ENCODE results near the gene SLC26A3. TPM values are rescaled to one million over a fixed set of nuclear protein-coding genes. Genes with fewer than 3 reads are reported as not detected.
"Not testable (repeated sequence)": the region's sequence is repeated elsewhere in the genome, so short reads cannot be mapped to it uniquely, and the experiment has no call there.

Gene SLC26A3
- total RNA-seq (2014; rRNA removed; shearing (Covaris generic)): not detected in 2 replicates

DNA sequence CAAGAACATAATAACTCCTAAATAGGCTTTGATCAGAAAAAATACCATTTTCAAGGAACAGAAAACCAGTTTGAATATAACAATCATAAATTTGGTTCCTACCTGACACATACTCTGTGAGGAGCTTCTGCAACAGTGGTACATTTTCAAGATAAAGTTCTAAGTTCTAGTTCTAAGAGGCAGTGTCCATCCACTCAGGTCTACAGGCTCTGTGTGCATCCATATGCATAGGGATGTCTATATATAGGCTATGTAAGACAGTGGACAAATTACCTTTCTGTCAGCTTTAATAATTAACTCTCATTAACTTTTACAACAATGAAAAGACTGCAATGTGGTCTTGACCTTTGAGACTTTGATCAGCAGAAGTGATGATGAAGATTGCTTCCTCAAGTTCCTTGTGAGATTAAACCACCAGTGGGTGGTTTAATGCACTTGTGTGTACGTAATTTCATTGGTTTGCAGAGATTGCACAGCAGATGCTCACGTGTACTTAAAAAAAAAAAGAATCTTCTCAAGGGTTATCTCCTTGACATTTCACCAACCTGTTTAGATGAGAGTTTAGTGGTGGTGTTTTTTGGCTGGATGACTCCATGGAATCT, at the start of gene SLC26A3:
TSS of gene SLC26A3 (minus strand) at position 215 of the 602 bp plus-strand sequence. CDS start 8,714 bp downstream, outside the sequence.
- DNase-seq (ENCODE audit: low spot score): no peak

DNA sequence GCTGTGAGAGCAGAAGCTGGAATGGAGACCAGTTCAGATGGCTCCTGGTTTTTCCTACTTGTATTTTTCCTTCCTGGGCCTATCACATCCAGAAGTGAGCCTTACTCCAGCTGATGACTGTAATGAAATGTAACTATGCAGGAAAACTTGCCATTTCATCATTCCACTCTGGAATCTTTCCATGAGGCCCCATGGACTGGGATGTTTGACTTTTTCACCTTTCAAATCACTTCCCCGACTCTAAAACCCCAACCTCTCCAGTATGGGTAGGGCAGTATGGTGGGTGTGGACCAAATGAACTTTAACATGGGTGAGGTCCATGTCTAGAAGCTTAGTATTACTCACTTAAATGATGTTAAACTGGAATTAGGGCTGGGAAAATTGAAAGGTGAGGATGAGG, 47.6 kb upstream of the SLC26A3 start:
- no peak for DNase-seq (ENCODE audit: low spot score)

DNA sequence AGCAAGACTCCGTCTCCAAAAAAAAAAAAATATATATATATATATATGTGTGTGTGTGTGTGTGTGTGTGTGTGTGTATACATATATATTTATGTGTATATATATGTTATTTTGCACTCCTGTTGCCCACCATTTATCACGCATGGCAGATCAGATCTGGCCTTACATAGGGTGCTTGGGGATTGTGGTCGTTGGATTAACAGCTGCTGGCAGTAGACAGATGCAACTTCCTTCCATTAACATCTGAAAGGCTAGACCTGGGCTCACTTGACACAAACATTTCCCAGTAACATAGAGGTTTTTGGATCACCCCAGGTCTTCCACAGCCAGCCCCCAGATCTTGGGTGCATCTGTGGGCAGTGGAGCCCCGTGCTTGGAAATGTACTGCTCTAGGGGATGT, 47.2 kb upstream of the SLC26A3 start:
- no peak for DNase-seq (ENCODE audit: low spot score)

DNA sequence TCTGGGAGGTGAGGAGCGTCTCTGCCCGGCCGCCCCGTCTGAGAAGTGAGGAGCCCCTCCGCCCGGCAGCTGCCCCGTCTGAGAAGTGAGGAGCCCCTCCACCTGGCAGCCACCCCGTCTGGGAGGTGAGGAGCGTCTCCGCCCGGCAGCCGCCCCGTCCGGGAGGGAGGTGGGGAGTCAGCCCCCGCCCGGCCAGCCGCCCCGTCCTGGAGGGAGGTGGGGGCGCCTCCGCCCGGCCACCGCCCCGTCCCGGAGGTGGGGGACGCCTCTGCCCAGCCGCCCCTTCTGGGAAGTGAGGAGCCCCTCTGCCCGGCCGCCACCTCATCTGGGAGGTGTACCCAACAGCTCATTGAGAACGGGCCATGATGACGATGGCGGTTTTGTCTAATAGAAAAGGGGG, 45.2 kb upstream of the SLC26A3 start:
- DNase-seq (ENCODE audit: low spot score): not testable (repeated sequence)

DNA sequence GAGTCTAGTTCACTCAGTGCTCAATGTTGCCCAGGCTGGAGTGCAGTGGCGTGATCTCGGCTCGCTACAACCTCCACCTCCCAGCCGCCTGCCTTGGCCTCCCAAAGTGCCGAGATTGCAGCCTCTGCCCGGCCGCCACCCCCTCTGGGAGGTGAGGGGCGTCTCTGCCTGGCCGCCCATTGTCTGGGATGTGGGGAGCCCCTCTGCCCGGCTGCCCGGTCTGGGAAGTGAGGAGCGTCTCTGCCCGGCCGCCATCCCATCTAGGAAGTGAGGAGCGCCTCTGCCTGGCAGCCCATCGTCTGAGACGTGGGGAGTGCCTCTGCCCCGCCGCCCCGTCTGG, 44.8 kb upstream of the SLC26A3 start:
- not testable (repeated sequence) for DNase-seq (ENCODE audit: low spot score)

DNA sequence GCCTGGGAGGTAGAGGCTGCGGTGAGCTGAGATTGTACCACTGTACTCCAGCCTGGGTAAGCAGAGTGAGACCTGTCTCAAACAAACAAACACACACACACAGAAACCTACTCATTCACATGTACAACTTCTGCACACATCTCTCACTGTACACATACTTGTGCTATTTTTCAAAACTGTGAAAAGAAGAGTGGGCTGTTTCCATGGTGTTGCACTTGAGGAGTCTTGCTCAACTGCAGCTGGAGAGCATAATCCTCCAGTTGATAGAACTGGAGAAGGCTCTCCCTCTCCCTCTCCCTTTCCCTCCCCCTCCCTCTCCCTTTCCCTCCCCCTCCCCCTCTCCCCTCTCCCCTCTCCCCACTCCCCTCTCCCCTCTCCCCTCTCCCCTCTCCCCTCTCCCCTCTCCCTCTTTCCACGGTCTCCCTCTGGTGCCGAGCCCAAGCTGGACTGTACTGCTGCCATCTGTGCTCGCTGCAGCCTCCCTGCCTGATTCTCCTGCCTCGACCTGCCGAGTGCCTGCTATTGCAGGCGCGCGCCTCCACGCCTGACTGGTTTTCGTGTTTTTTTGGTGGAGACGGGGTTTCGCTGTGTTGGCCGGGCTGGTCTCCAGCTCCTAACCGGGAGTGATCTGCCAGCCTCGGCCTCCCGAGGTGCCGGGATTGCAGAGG, 44.3 kb upstream of the SLC26A3 start:
- DNase-seq (ENCODE audit: low spot score): no peak

DNA sequence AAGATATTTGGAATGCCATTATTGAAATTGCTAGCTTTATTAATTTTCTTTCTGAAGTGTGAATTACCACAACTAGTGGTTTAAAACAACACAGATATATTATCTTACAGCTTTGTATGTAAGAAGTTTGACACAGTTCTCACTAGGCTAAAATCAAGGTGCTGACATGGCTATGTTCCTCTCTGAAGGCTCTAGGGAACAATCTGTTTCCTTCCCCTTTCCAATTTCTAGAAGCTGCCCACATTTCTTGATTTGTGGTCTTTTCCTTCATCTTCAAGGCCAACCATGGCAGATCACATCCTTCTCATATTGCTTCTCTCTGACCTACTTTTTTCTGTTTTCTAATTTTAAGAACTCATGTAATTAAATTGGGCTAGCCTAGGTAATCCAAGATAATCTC, 43.3 kb upstream of the SLC26A3 start:
- no peak for DNase-seq (ENCODE audit: low spot score)

DNA sequence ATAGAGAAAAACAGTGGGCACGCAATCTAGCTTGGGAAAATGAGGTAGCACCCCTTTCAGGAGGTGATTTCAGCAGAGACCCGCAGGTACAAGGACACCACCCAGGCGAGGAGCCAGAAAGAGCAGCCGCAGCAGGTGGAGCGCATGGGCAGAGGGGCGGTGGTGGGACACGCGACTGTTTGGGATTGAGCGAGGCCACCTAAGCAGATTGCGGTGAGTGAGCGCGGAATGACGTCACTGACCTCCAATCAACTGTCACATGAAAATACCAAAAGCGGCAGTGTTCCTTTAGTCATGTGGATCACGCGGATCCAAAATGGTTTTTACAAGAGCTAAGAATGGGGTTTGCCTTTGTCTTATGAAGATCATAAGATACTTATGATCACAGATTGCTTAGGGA, 40.2 kb upstream of the SLC26A3 start:
- DNase-seq (ENCODE audit: low spot score): no peak

DNA sequence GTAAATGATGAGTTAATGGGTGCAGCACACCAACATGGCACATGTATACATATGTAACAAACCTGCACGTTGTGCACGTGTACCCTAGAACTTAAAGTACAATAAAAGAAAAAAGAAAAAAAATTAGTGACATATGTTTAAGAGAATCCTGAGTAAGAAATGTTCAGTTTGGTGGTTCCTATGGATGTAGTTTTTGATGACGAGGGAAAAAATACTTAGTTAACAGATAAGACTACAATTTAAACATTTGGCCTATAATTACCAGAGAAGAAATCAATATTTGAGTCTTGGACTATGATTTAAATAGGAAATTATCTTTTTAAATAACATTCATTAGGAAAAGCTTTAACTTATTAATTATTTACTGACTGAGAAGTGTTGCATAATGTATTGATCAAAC, 39.2 kb upstream of the SLC26A3 start:
- DNase-seq (ENCODE audit: low spot score): no peak

DNA sequence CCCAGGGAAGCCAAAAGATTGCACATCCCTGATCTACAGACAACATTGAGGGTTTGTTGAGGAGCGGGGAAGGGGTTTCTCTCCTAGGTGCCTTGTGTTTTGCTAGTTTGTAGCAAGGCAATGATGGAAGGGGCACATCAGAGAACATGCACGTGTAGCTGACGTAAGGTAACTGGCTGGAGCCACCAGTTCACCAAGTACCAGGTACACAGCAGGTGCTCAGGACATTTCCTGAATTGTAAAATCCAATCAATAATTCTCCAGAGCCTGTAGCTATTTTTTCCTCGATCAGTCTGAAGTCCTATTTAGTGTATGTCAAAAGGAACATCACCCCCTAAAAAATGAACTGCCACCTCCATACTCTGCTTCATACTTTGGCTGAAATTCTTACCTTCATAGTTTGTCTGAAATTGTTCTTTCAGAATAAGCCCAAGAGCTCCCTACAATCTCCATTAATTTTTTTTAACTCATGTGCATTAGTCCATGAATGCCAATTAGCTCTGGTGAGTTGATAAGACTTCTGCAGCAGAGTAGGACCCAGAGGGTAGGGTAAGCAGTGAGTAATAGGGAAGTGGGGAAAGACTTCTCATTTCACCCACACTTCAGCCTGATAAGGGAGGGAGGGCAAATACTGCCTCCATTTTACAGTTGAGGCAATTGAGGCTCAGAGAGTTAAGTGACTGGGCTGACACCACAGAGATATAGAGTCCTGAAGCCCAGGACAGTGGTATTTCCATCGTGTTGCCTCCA, 36.0 kb upstream of the SLC26A3 start:
- no peak for DNase-seq (ENCODE audit: low spot score)

DNA sequence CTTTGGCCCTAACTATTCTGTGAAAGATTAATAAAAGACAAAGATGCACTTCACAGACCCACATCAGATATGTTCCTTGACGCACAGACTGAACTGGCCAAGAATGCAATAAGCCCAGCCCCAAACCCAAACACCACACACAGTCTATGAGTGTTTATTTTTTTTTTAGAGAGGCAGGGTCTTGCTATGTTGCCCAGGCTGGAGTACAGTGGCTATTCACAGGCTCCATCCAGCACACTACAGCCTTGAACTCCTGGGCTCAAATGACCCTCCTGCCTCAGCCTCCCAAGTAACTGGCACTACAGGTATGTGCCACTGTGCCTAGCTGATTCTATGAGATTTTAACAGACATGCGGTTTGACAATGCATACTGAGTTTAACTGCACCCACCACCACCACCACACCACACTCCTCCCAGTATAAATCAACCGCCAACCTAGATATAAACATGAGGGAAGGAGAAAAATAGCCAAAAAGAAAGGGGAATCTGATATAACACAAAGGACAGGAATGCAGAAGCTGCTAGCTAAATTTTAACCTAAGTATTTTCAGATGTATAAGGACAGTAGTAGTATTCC, 35.1 kb upstream of the SLC26A3 start:
- DNase-seq (ENCODE audit: low spot score): no peak

DNA sequence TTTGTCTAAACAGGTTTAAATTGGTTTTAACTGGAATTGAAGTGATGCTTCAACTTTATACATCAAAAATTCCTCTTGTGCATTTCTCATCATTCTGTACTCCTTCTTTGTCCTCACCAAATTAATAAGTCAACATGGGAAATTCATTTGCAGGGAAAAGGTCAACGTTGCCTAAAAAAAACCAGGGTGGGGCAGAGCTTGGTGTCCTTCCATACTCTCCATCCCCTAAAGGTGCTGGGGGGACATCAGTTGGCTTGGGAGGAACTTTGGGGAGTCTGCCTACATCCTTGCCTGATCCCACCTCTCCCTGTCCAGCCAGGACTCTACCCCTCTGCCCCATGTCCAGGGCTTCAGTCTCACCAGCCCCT, 34.1 kb upstream of the SLC26A3 start:
- DNase-seq (ENCODE audit: low spot score): no peak

DNA sequence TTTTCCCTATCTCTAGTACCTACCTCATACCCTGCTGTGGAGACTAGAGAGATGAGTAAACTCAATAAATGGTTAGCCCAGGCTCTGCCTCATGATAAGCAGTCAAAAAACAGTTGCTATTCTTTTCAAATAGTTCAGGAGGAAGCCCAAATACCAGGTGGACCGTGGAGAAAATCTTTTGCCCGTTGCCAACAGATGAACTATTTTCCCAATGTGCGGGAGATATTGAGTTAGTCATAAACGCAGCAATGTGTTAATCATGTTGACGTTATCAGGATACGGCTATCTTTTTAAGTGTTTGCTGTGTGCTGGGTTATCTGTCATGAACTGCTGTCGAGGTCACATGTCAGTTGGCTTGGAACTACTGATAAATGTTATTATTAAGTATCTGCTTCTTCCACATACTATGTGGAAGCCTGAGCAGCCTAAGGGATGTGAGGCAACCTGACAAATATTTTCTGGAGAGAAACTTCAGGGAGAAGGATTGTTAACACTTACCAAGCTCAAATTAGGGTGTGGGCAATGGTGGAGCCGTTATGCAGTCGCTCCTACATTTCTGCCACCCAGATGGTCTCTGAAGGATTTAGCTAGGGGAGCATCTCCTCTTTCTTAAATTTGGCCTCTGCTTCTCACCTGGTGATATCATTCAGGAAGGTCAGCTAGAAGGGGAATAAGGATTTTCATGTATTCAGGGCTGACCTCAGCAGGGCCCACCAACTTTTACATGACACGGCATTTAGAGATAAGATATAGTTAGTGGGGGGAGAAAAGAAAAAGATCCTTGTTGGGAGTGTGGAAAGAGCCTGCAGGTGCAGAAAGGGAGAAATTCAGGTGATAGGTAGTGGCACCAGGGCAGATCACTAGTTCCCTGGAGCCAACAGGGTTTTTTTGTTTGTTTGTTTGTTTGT, 33.5 kb upstream of the SLC26A3 start:
- DNase-seq (ENCODE audit: low spot score): peak; percentile 27

DNA sequence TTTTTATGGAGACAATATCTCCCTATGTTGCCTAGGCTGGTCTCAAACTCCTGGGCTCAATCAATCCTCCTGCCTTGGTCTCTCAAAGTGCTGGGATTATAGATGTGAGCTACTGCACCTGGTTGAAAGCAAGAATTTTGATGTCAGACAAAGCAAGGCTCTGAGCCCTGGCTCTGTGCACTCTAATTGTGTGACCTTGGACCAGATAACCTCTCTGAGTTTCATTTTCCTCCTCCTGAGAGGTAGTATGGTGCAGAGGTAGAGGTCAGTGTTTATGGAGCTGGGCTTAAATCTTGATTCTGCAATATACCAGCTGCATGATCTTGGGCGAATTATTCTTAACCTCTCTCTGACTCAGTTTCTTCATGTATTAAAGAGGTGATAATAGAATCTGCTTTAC, 31.4 kb upstream of the SLC26A3 start:
- no peak for DNase-seq (ENCODE audit: low spot score)

DNA sequence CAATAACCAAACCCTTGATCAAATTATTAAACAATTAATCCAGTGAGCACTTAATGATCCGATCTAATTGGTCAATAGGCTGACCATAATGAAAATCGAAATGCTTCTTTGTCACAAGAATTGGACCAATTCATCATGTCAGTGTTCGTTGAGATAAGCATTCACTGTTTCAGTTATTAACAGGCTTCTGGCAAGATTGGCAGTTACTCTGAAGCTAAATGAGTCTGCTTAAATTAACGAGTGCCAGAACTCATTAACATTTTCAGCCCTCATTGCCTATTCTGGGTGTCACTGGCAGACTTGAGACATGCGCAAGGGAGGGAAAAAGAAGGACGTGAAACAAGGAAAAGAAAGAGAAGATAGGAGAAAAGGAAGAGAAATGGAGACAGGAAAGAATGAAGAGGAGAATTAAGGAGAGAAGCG, 30.7 kb upstream of the SLC26A3 start:
- no peak for DNase-seq (ENCODE audit: low spot score)

DNA sequence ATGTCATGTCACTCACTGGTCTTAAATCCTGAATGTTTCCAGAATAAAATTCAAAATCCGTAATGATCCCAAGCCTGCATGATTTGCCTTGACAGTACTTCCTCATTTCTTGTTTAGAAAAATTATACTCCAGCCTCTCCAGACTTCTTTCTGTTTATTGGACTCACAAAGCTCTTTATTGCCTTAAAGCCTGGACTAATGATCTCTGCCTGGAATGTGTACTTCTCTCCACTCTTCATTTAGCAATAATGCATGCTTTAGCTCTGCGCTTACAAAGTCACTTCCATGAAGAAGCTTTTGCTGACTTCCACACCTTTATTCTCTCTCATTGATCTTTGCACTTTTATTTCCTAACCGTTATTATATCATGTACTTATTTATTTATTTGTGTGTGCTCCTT, 27.4 kb upstream of the SLC26A3 start:
- DNase-seq (ENCODE audit: low spot score): no peak

DNA sequence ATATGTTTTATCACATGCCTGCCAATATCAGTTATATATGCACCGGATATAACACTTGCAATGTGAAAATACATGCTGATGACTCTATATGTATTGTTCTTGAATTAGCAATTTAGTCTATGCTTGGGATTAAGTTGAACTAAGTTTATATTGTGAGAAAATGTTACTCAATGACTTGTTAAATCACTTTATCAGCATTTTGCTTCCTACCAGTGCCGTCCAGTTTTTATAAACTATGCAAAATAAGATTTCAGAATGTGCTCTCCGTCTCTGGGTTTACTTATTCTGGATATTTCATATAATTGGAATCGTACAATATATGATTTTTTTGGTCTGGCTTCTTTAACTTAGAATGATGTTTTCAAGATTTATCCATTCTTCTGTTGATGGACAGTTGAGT, 25.5 kb upstream of the SLC26A3 start:
- no peak for DNase-seq (ENCODE audit: low spot score)

DNA sequence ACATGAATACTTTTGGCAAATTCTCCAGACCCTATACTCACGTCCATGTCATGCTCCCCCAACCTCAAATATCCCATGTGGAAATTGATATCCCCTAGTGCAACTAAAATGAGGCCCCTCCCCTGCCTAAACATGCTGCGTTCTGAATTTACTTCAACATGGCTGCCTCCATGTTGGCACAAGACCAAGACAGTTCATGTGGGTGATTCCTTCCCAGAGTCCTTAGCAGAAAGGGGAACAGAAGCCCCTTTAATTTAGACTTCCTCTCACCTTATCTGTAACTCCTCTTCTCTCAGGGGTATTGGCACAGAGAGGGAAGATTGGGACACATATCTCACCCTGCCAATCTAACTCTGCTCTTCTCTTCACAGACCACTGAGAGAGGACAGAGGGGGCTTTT, 24.5 kb upstream of the SLC26A3 start:
- no peak for DNase-seq (ENCODE audit: low spot score)

DNA sequence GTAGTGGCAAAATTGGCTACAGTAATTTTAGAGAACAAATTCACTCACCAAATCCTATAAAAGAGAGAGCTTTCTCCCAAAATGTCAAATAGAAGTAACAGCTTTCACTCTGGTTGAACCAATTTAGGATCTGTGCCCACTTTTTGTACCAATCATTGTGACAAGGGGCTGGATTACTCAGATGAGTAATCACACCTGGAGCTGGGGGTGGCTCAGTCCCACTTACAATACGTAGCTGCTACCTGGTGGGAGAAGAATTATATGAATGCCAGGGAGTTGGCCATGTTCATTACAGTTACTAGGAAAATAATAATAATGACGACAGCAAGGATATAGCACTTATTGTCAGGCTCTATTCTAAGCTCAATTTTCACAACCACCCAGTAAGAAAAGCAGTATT, 23.4 kb upstream of the SLC26A3 start:
- no peak for DNase-seq (ENCODE audit: low spot score)

DNA sequence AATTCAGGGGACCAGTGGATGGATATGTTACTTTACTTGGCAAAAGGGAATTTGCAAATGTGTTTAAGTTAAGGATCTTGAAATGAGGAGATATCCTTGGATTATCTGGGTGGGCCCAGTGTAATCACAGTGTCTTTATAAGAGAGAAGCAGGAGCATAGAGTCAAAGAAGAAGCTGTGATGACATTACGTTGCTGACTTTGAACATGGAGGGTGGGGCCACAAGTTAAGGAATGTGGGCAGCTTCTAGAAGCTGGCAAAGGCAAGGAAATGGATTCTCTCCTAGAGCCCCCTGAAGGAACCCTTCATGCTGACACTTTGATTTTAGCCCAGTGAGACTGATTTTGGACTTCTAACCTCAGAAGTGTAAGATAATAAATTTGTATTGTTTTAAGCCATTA, 21.8 kb upstream of the SLC26A3 start:
- DNase-seq (ENCODE audit: low spot score): no peak

DNA sequence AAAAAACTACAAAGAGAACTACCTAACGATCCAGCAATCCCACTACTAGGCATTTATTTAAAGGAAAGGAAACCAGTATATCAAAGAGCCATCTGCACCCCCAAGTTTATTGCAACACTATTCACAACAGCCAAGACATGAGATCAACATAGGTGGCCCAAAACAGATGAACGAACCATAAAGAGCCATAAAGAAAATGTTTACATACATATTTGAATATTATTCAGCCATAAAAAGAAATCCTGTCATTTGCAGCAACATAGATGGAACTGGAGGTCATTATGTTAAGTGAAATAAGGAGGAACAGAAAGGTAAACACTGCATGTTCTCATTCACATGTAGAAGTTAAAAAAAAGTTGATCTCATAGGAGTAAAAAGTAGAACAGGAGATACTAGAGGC, 15.6 kb upstream of the SLC26A3 start:
- DNase-seq (ENCODE audit: low spot score): no peak

DNA sequence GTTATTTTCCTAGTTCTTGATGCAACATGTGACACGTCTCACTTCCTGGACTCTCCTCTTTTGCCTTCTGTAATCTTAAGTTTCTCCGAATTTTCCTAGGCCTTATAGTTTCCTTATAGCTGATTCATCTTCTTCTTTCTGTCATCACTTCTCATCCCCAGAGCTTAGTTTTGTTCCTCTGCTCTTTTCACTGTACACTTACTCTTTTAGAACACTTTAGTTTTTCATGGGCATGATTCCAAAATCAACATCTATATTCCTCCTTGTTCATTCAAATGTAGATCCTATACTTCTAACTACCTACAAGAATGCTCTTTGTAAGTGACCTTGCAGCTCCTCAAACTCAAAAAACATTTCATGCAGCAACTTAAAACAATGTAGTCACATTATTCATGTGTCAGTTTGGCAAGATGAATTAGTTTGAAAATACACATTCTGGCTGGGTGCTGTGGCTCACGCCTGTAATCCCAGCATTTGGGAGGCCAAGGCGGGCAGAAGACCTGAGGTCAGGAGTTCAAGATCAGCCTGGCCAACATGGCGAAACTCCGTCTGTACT, 13.1 kb upstream of the SLC26A3 start:
- no peak for DNase-seq (ENCODE audit: low spot score)

All from A172 (cell line).